NT2/D1 (cell line): ENCODE measurements around the gene ARID1B.

ENCODE experiments used
- SUZ12 ChIP-seq: IDR thresholded peaks from 2 replicates; pipeline ENCODE4 v1.6.1; 2011; ENCODE audit not compliant: insufficient read length, insufficient read depth; ENCODE audit errors: extremely low read depth
- YY1 ChIP-seq: IDR thresholded peaks from 2 replicates; pipeline ENCODE4 v1.6.1; 2011; ENCODE audit not compliant: insufficient read length, insufficient read depth
- ZNF274 ChIP-seq: IDR thresholded peaks from 2 replicates; pipeline ENCODE4 v1.6.1; 2011; ENCODE audit warnings: mild to moderate bottlenecking, low read depth, low read length

DNA sequence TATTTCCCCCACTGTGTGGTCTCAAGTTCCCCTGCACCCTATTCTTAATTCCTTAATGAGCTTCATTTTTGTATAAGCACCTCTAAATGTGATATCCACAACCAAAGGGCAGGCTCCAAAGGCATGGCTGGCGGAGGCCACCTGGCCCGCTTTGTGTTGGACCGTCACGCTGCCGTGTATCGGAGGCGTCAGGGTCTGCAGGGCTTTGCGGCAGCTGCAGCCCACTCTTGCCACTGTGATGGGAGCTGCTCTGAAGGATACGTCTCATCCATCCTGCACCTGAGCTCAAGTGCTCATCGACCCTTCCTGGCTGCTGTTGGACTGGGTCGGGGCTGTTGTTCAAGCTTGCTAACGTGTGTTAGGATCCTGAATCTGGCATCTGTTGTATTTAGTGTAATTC is 177.6 kb downstream of the ARID1B start:
- TF ChIP-seq SUZ12 (no peak), ZNF274 (no peak), YY1 (no peak)
